Raji (cell line): Measurements from ENCODE around the gene TINCR.

Experiments used
- POLR2A ChIP-seq: IDR thresholded peaks from 2 replicates; pipeline ENCODE4 v1.6.1; 2011; ENCODE audit warnings: low read depth, low read length, control low read depth; ENCODE audit not compliant: insufficient read depth

The TINCR gene

DNA sequence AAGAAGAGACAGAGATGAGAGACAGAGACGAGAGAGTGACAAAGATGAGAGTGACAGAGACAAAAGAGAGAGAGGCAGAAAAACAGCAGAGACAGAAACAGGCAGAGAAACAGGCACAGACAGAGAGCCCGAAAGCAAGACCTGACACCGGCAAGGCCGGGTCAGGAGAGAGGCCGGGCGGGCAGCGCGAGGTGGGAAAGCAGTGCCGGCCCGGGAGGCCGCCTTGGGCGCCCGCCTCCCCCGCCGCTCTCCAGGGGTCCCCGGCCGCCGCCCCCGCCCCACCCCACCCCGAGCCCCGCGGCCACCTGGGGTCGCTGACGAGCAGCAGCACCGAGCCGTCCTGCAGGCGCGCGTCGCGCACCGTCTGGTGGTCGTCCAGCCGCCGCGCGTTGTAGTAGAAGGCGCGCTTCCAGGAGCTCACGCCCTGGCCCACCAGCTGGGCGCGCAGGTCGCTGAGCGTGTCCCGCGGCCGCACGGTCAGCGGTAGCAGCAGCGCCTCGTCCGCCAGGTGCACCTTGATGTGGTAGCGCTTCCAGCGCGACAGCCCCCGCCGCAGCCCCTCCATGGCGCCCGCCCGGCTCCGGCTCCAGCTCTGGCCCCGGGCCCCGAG lies at the start of gene TINCR:
Gene TINCR (minus strand): TSS at position 594 of the 610 bp plus-strand sequence.
- no peak for TF ChIP-seq POLR2A

DNA sequence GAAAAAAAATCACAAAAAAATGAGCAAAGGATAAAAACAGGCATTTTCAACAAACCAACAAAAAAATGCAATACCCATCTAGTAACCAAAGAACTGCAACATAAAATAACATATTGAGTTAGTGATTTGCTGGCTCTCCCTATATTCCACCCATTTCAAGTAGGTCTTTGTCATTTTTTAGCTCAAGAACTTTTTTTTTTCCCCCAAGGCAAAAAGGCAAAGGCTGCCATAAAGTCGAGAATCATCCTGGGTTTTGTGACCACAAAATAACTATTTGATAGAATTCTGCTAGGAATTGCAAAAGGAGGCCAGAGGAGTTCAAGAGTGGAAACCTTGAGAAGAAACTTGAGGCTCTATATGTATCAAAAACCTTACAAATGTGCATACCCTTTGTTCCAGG lies 49.3 kb upstream of the TINCR start:
- no peak for TF ChIP-seq POLR2A

DNA sequence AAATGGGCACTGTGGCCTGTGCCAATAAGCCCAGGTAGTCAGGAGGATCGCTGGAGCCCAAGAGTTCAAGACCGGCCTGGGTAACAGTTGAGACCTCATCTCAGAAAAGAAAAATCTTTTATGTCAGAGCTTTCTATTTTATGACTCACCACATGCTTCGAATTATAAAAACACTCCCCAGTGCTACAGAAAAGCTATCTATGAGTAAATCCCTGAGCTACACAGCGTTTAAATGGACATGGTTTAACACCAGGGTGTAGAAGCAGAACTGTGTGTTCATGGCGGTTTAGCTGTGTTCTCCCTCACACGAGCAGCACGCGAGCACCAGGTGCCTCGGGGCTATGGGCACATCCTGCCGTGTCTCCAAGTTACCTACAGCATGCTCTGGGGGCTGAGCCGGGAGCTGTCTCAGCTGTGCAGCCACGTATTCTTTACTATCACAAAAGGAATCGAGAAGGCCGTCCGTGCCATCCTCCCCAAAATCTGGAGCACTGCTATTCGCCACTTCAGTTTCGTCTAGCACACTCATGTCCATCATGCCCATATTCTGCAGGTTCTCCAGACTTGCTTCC lies 48.1 kb upstream of the TINCR start:
- no peak for TF ChIP-seq POLR2A

DNA sequence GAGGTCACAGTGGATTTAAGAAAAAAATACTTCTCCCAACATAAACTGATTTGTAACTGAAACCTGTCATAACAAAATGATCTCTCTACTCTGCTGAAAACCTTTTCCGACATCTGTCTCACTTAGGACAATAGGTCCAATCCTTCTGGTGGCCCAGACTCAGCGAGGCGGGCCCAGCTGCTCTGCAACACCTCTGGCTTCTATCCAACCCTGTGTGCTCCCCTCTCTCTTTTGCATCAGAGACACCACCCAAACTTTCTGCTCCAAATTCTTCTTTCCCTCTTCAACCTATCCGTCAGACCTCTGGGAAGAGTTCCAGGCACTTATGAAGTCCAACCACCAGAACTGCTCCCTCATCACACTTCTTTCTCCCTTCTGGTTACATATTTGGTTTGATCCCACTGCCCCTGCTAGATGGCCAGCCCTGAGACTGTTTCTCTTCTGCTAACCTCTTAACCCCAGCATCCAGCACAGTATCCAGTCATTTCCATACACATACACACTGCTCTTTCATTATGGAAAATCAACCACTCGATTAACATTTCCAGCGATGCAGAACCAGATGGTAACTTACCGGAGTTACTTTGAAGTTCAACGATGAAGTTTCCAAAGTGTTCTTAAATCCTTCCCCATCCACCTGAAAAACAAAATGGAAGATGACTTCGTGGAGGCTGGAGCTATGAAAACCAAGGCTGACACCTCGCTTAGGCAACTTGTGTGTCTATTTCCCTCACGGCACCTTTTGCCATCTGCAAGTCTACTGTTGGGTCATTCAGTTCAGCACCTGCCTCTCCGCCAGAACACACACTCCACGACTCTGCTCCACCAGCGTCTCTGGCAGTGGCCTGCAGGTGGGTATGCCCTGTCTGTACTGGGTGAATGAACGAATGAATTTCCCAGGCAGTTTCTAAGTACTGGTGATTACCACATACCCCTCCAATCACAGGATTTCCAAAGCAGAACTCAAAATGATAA lies 45.4 kb upstream of the TINCR start:
- TF ChIP-seq POLR2A, result no peak

DNA sequence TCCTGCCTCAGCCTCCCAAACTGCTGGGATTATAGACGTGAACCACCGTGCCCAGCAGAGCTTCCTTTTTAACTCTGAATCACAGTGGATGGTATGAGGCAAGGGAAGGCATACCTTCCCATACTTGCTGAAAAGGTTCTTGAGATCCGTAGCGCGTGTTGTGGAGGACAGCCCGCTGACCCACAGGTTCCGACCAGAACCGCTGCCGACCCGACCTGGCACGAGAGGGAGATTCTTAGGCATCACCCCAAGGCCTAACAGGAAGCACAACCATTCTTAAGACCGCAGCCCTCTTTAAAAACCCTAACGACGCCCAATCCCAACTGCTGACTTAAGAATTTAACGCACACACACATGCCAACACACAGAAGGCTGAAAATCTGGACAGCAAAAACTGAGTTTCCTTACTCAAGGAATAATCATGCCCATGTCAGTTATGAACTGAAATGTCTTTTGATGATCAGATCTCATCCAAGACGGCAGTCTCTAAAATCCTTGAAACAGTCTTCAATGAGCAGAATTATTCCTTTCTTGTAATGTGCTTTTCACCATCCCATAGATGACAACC lies 42.2 kb upstream of the TINCR start:
- no peak for TF ChIP-seq POLR2A

DNA sequence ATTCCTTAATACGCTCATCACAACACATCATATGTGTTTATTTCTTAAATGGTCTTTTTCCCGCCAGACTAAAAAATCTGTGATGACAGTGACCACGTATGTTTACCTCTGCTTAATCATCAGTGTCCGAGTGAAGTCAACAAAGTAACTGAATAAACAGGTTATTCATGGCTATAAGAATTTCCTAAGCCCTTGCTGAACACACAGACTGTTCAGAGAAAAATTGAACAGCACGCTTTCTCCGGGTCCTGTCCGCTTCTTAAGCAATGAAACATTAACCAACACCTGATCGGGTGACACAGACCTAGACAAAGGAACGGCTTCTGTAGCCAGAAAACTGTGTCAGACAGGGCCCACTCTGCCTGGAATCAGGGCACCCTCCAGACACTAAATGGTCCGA lies 40.5 kb upstream of the TINCR start:
- TF ChIP-seq POLR2A, result no peak

DNA sequence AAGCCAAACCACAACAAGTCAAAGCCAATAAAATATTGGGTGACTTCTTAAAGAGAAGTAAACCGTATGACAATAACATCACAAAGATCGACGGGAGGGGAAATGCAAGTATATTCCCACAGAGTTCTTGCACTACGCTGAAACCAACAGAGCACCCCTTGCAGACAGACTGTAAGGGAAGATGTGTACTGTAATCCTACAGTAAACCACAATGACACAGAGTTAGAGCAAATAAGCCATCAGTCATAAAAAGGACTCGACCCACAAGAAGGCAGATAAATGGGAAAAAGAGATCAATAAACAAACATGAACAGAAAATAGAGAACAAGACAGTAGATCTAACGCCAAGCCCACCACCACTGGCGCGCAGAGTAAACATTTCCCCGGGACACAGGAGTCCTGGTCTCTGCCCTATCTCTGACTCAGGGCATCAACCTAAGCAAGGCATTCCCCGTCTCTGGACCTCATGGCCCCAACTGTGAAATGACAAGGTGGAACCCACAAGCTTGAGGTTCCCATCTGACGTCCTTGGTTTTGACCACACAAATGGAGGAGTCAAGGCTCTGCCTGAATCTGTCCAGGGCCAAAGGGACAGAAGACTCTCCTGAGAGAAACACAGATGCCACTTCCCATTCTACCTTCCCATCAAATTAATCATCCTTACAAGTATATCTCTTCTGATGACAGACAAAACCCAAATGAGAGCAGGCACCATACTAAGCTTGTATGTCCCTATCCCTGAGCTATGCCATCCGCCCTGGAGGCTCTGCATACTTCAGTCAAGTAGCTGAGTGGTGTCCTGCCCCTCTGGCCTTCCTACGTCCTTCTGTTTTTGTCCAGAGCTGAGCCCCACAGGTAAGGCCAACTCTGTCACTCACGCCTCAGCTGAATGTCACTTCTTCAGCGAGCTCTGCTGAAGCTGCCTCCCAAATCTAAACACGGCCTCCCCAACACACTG lies 39.8 kb upstream of the TINCR start:
- TF ChIP-seq POLR2A, result no peak

DNA sequence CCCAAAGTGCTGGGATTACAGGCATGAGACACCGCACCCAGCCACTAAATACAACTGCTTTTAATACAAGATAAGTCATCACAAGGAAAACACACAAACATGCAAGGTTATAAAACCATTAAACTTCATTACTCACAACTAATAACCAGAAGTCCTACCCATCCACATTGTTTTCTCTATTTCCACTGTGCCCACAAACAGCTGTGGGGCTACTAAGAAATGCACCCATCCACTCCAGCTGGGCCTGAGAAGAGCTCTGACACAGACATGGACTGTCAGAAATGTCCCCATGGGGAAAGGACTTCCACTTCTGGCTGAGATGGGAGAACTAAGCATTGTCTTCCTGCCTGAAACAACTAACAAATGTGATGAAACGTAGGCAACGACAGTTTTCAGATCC lies 37.6 kb upstream of the TINCR start:
- TF ChIP-seq POLR2A, result no peak

DNA sequence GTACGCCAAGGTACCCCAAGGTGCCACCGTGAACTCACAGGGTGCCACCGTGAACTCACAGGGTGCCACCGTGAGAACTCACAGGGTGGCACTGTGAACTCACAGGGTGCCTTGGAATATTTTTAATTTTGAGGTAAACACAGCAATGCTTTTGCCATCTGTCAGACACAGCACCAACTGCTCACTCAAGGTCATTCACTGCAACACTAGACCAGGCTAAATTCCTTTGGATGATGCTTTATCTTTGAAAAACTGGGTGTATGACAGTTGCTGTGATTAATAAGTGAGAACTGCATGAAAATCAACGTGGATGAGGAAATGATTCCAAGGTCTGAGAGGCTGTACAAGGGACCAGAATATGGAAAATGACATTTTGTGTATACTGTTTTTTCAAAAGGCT lies 35.9 kb upstream of the TINCR start:
- TF ChIP-seq POLR2A, result no peak

DNA sequence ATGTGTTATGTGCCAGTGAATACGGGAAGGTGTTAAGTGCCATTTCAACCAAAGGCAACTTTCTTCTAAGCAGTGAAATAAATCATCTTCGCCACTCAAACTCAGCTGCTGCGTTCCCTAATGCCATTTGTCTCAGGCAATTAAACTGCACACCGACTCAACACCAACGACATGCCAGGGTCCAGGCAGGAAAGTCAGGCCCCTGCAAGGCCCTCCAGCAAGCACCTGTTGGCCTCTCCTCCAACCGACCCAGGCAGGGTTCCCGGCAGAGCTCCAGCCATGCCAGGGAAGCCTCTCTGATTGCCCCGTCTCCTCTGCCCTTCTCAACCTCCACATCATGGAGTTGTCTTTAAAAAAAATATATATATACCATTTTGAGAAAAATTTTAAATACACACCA lies 33.0 kb upstream of the TINCR start:
- TF ChIP-seq POLR2A, result no peak

DNA sequence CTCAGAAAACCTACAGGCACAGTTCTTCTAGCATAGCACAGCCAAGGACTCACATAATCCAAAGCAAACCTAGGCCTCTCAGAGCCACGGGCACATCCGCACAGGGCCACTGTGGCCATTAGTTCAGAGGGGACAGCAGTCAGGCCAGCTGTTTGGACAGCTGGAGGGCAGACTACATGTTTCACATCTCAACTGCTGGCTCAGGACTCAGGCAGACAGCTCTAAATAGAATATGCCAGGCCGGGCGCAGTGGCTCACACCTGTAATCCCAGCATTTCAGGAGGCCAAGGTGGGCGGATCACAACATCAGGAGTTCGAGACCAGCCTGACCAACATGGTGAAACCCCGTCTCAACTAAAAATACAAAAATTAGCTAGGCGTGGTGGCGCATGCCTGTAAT lies 28.0 kb upstream of the TINCR start:
- TF ChIP-seq POLR2A, result no peak

DNA sequence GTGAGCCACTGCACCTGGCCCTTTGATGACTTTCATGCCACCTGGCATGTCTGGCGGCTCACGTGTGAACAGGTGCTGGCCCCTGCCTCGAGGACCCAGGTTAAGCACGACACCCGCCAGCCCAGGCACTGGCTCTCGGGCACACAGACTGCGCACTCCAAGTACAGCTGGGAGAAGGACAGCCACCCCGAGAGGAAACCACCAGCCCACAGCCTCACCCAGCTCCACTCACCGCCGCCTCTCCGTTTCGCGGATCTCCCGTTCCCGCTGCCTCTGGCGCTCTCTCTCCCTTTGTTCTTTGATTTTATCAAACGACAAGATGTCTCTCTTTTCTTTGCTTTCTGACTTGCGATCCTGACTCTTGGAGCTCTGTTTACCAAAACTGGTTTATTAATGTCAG lies 27.4 kb upstream of the TINCR start:
- TF ChIP-seq POLR2A, result no peak

DNA sequence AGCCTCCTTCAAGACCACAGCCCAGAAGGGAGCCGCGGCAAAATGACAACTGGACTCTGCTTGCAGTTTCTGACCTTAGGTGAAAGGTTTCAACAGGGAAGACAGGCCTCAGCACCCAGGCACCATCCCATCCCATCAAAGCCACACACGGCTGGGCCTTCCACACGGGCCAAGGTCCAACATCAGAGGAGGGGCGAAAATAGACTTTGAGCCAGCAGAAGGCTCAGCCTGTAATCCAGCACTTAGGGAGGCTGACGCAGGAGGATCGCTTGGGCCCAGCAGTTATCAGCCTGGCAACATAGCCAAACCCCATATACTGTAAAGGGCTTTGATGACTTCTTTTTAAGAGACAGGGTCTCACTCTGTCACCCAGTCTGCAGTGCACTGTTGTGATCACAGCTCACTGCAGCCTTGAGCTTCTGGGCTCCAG lies 26.8 kb upstream of the TINCR start:
- no peak for TF ChIP-seq POLR2A
